ENCODE measurements around the gene TAF11L14.

TAF11L14 gene

GRCh38 chr5:17655921-17656320, 21.7 kb downstream of the TAF11L14 start:
- no peak for DNase-seq (ENCODE audit: low read depth in 1 of 2, low spot score in 1 of 2)
- TF ChIP-seq JUND (IDR thresholded peaks at IDR 0.05; ENCODE audit: low read depth): no peak
- in situ Hi-C loops (cut with HindIII; ENCODE audit: low pct_unique_long_range_greater_than_20kb, low sequenced_read_pairs): no loop called here

- DNase-seq (ENCODE audit: low read depth in 1 of 2, low spot score in 1 of 2): no peak
- no peak for TF ChIP-seq JUND (IDR thresholded peaks at IDR 0.05; ENCODE audit: low read depth)
These were observed 28.9 kb downstream of the TAF11L14 start for GRCh38 chr5:17663182-17663581.

GRCh38 chr5:17665836-17666235, 31.6 kb downstream of the TAF11L14 start:
- in situ Hi-C loops (cut with HindIII; ENCODE audit: low pct_unique_long_range_greater_than_20kb, low sequenced_read_pairs): no loop called here
- TF ChIP-seq JUND (IDR thresholded peaks at IDR 0.05; ENCODE audit: low read depth): no peak
- no peak for DNase-seq (ENCODE audit: low read depth in 1 of 2, low spot score in 1 of 2)

More at GRCh38 chr5:17663182-17663581, 28.9 kb downstream of the TAF11L14 start:
- in situ Hi-C loops (cut with HindIII; ENCODE audit: low pct_unique_long_range_greater_than_20kb, low sequenced_read_pairs): no loop called here

GRCh38 chr5:17666726-17667235, 32.5 kb downstream of the TAF11L14 start:
- in situ Hi-C loops (cut with HindIII; ENCODE audit: low pct_unique_long_range_greater_than_20kb, low sequenced_read_pairs): no loop called here
- DNase-seq (ENCODE audit: low read depth in 1 of 2, low spot score in 1 of 2): no peak
- TF ChIP-seq JUND (IDR thresholded peaks at IDR 0.05; ENCODE audit: low read depth): no peak

- TF ChIP-seq JUND (IDR thresholded peaks at IDR 0.05; ENCODE audit: low read depth): no peak
- DNase-seq (ENCODE audit: low read depth in 1 of 2, low spot score in 1 of 2): no peak
- in situ Hi-C loops (cut with HindIII; ENCODE audit: low pct_unique_long_range_greater_than_20kb, low sequenced_read_pairs): no loop called here
These were observed 36.1 kb downstream of the TAF11L14 start for GRCh38 chr5:17670353-17670752.

- no peak for DNase-seq (ENCODE audit: low read depth in 1 of 2, low spot score in 1 of 2)
- in situ Hi-C loops (cut with HindIII; ENCODE audit: low pct_unique_long_range_greater_than_20kb, low sequenced_read_pairs): no loop called here
- TF ChIP-seq JUND (IDR thresholded peaks at IDR 0.05; ENCODE audit: low read depth): no peak
These were observed 44.6 kb downstream of the TAF11L14 start for GRCh38 chr5:17678751-17679324.

- TF ChIP-seq JUND (IDR thresholded peaks at IDR 0.05; ENCODE audit: low read depth): no peak
- in situ Hi-C loops (cut with HindIII; ENCODE audit: low pct_unique_long_range_greater_than_20kb, low sequenced_read_pairs): no loop called here
- DNase-seq (ENCODE audit: low read depth in 1 of 2, low spot score in 1 of 2): no peak
These were observed 45.4 kb downstream of the TAF11L14 start for GRCh38 chr5:17679597-17680203.

GRCh38 chr5:17680737-17681136, 46.5 kb downstream of the TAF11L14 start:
- no peak for DNase-seq (ENCODE audit: low read depth in 1 of 2, low spot score in 1 of 2)
- in situ Hi-C loops (cut with HindIII; ENCODE audit: low pct_unique_long_range_greater_than_20kb, low sequenced_read_pairs): no loop called here
- no peak for TF ChIP-seq JUND (IDR thresholded peaks at IDR 0.05; ENCODE audit: low read depth)

Measured in T47D (cell line).